Cardiac muscle cell (in vitro differentiated cells and primary cell): ENCODE results near the gene PEX14. TPM values are rescaled to one million over a fixed set of nuclear protein-coding genes. Genes with fewer than 3 reads are reported as not detected.
A peak's percentile ranks its signal among the peaks of the same experiment; 100 is the strongest.

Source experiments
- DNase-seq, 2 donors: peaks; one replicate each; pipeline versions ENCODE4 v3.0.0 to v3.0.0-alpha.2; 2010 to 2017; ENCODE audit warnings: low read depth in 1 of 2, low spot score in 1 of 2
- H3K27ac ChIP-seq: fragments of 200-600 bp; sonication (generic); 2 replicates; pipeline ENCODE4 v1.5.1; 2016
- H3K27me3 ChIP-seq: fragments of 200-600 bp; sonication (generic); 2 replicates; pipeline ENCODE4 v1.6.0; 2016; ENCODE audit warnings: control low read depth
- H3K36me3 ChIP-seq: fragments of 200-600 bp; sonication (generic); 2 replicates; pipeline ENCODE4 v1.5.1; 2016; ENCODE audit warnings: control low read depth
- H3K4me1 ChIP-seq: fragments of 200-600 bp; sonication (generic); 2 replicates; pipeline ENCODE4 v1.8.1; 2017; ENCODE audit warnings: low read depth, mild to moderate bottlenecking, mixed run types
- H3K4me3 ChIP-seq: fragments of 200-600 bp; sonication (generic); 2 replicates; pipeline ENCODE4 v1.5.1; 2016; ENCODE audit warnings: mild to moderate bottlenecking
- H3K9me3 ChIP-seq: fragments of 200-600 bp; sonication (generic); 2 replicates; pipeline ENCODE4 v1.5.1; 2017; ENCODE audit warnings: low read depth, mild to moderate bottlenecking, control low read depth
- CTCF ChIP-seq: IDR thresholded peaks from 2 replicates; pipeline ENCODE4 v1.5.1; 2012; ENCODE audit warnings: low read depth, mild to moderate bottlenecking, low read length
- polyA plus RNA-seq: library from polyadenylated mRNA; unstranded; fragments of >200 nt; fragmentation: Nextera tagmentation; extraction: Ambion mirVana; gene quantifications from 2 replicates; pipeline ENCODE4 v1.2.1, GENCODE V29; 2016
- total RNA-seq: library from RNA; depleted of rRNA; stranded (reverse); fragments of >200 nt; gene quantifications from 2 replicates; pipeline ENCODE4 v1.2.3, GENCODE V29; 2016

The PEX14 gene
- total and polyA plus RNA-seq, 2 experiments from 2014 or later: 25.0 to 32.1 TPM

GRCh38 chr1:10608690-10609089, 133.9 kb downstream of the PEX14 start:
- no peaks in the 10 kb centered on the region for H3K27me3 ChIP-seq
- H3K9me3 ChIP-seq: no peaks in the 10 kb centered on the region
- no peak overlapping the region for H3K27ac ChIP-seq
- no peak for DNase-seq
- TF ChIP-seq CTCF: no peak
- no peaks in the 10 kb centered on the region for H3K4me1 ChIP-seq
- no peak overlapping the region for H3K4me3 ChIP-seq
- H3K36me3 ChIP-seq: no peaks in the 10 kb centered on the region

GRCh38 chr1:10610901-10611600, 136.3 kb downstream of the PEX14 start:
- no peak for TF ChIP-seq CTCF
- Histone ChIP-seq H3K9me3 (no peaks in the 10 kb centered on the region), H3K27ac (no peak overlapping the region), H3K27me3 (no peaks in the 10 kb centered on the region), H3K4me1 (no peaks in the 10 kb centered on the region), H3K4me3 (no peak overlapping the region), H3K36me3 (no peaks in the 10 kb centered on the region)
- peak in 1 of 2 donors; percentile 55 for DNase-seq

GRCh38 chr1:10612436-10613160, 137.8 kb downstream of the PEX14 start:
- H3K4me1 ChIP-seq: no peaks in the 10 kb centered on the region
- no peaks in the 10 kb centered on the region for H3K9me3 ChIP-seq
- H3K27ac ChIP-seq: no peak overlapping the region
- H3K27me3 ChIP-seq: no peaks in the 10 kb centered on the region
- DNase-seq: peak in 1 of 2 donors; percentile 34
- TF ChIP-seq CTCF: no peak
- H3K36me3 ChIP-seq: no peaks in the 10 kb centered on the region
- H3K4me3 ChIP-seq: no peak overlapping the region

- no peak for DNase-seq
- Histone ChIP-seq H3K36me3 (no peaks in the 10 kb centered on the region), H3K4me1 (no peaks in the 10 kb centered on the region), H3K27ac (no peak overlapping the region), H3K4me3 (no peak overlapping the region), H3K9me3 (no peaks in the 10 kb centered on the region), H3K27me3 (no peaks in the 10 kb centered on the region)
- no peak for TF ChIP-seq CTCF
Observed at GRCh38 chr1:10613340-10613739, 138.6 kb downstream of the PEX14 start.

GRCh38 chr1:10613861-10614260, 139.1 kb downstream of the PEX14 start:
- DNase-seq: no peak
- Histone ChIP-seq H3K27me3 (no peaks in the 10 kb centered on the region), H3K4me1 (no peaks in the 10 kb centered on the region), H3K27ac (no peak overlapping the region), H3K36me3 (no peaks in the 10 kb centered on the region), H3K4me3 (no peak overlapping the region), H3K9me3 (no peaks in the 10 kb centered on the region)
- no peak for TF ChIP-seq CTCF
